ENCODE results near the gene IFNA6. TPM values are rescaled to one million over a fixed set of nuclear protein-coding genes. Genes with fewer than 3 reads are reported as not detected.
A peak's percentile ranks its signal among the peaks of the same experiment; 100 is the strongest.

The IFNA6 gene
- total RNA-seq: not detected

DNA sequence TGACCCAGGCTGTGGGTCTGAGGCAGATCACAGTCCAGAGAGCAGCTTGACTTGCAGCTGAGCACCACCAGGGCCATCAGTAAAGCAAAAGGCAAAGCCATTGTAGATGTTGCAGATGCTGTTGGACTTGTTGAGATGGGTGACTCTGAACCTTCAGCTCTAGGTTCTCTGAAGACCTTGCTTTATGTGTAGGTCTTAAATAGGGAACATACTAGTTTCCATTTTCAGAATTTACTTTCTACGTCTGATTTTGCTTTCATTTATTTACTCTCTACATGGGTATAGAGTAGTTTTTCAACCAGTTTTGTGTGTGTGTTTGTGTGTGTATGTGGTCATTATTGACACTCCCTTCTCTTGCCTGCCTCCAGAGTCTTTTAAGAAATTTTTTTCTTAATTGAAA, at the start of gene IFNA6:
Gene IFNA6 (minus strand): TSS at position 101 of the 400 bp plus-strand sequence. CDS start 0 bp downstream, at position 101.
- Histone ChIP-seq H3K27ac (no peak within 1 kb of the TSS), H3K4me3 (no peak within 1 kb of the TSS), H3K4me1 (no peaks in the 10 kb centered on the region), H3K27me3 (no peaks in the 10 kb centered on the region), H3K9me3 (peaks cover 0 to under 1% of the 10 kb centered on the region in 2 donors), H3K36me3 (no peaks in the 10 kb centered on the region)
- no peak for DNase-seq (ENCODE audit: low spot score)
- TF ChIP-seq, protein P1, sequence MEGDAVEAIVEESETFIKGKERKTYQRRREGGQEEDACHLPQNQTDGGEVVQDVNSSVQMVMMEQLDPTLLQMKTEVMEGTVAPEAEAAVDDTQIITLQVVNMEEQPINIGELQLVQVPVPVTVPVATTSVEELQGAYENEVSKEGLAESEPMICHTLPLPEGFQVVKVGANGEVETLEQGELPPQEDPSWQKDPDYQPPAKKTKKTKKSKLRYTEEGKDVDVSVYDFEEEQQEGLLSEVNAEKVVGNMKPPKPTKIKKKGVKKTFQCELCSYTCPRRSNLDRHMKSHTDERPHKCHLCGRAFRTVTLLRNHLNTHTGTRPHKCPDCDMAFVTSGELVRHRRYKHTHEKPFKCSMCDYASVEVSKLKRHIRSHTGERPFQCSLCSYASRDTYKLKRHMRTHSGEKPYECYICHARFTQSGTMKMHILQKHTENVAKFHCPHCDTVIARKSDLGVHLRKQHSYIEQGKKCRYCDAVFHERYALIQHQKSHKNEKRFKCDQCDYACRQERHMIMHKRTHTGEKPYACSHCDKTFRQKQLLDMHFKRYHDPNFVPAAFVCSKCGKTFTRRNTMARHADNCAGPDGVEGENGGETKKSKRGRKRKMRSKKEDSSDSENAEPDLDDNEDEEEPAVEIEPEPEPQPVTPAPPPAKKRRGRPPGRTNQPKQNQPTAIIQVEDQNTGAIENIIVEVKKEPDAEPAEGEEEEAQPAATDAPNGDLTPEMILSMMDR (IDR thresholded peaks at IDR 0.05): no peak

DNA sequence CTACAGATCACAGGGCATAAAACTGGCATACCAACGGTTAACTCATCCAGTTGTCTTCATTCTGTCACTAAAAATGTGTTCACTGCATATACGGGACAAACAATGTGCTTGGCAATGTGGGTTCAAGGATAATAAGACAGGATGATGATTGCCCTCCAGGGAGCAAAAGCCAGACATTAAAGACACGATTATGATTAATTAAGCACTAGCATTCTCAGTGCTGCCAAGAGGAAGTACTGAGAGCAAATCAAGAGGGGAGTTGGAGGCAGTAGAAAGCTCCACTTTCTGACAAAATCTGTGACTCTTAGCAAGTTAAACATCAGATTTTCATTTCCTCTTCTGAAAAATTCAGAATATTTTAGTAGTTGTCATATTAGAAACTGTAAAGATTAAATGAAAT, 49.3 kb upstream of the IFNA6 start:
- peaks cover 0 to 16% of the 10 kb centered on the region in 2 donors for H3K4me1 ChIP-seq
- no peak for DNase-seq (ENCODE audit: low spot score)
- no peak overlapping the region for H3K4me3 ChIP-seq
- no peaks in the 10 kb centered on the region for H3K27me3 ChIP-seq
- H3K27ac ChIP-seq: no peak overlapping the region
- TF ChIP-seq, protein P1 (IDR thresholded peaks at IDR 0.05): no peak
- H3K36me3 ChIP-seq: no peaks in the 10 kb centered on the region
- no peaks in the 10 kb centered on the region for H3K9me3 ChIP-seq

DNA sequence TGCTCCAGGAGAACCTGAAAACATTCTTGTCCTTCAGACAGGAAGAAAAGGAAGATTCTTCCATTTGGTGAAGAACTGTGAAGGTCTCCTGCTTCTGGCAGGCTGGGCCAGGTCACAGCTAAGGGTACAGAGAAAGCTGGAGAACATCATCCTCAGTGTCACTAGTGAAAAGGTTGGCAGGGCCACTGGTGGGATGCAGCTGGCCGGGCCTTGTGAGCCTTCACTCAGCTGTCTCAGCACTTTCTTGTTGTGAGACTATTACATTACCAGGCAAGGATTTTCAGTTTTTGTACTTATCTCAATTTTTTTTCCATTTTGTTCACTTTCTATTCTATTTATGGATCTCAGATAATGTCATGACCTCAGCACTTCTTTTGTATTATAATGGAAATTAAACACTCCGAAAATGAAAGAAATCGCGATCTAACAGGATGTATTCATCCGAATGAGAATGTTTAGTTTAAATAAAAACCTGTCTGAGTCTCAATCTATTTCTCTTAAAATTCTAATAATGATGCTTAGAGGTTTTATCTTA, 48.3 kb upstream of the IFNA6 start:
- DNase-seq (ENCODE audit: low spot score): no peak
- Histone ChIP-seq H3K9me3 (no peaks in the 10 kb centered on the region), H3K4me3 (no peak overlapping the region), H3K27ac (no peak overlapping the region), H3K27me3 (no peaks in the 10 kb centered on the region), H3K4me1 (peaks cover 0 to 16% of the 10 kb centered on the region in 2 donors), H3K36me3 (no peaks in the 10 kb centered on the region)
- TF ChIP-seq, protein P1 (IDR thresholded peaks at IDR 0.05): no peak

DNA sequence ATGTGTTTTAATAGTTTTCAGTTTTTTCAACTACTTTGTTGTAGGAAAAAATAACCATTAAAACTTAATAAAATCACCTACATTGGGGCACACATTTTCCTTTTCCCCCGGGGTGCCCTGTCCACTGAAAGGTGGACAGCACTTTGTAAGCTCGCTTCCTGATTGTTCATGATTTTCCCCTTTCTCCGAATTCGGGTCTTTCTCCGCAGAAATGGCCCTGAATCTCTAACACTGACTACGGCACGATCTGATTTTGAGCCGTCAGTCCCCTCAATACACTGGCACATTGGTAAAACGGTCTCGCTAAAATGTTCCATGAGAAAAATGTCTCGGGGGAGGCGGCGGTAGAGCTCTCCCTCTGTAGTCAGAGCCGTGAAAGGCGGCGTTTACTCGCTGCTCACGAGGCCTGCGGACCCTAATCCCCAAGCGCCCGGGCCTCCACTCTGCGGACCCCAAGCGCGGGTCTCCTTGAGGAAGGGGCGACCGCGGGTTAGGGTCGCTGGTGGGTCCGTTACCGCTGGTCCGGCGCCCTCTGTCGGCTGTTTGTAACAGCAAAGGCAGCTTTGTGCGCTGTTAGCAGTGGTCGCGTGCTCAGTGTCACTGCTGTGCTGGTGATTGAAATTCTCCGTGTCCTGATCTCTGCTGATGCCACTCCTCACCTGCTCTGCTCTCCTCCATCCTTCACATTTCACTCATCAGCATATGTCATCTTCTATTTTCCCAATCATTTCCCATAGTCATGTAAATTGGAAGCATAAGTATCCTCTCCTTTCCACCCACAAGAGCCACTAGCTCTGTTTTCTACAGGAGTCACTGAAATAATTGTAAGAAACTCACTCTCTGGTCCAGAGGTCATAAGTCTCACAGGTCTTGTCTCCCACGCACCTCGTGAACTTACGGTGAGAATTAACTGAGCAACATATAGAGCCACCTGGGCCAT, 45.4 kb upstream of the IFNA6 start:
- Histone ChIP-seq H3K27ac (no peak overlapping the region), H3K4me3 (peak overlapping the region; percentile 40 to 47), H3K4me1 (peaks cover 0 to 8% of the 10 kb centered on the region in 2 donors), H3K36me3 (no peaks in the 10 kb centered on the region), H3K9me3 (no peaks in the 10 kb centered on the region), H3K27me3 (no peaks in the 10 kb centered on the region)
- TF ChIP-seq, protein P1 (IDR thresholded peaks at IDR 0.05): peak; percentile 66 to 86
- no peak for DNase-seq (ENCODE audit: low spot score)

DNA sequence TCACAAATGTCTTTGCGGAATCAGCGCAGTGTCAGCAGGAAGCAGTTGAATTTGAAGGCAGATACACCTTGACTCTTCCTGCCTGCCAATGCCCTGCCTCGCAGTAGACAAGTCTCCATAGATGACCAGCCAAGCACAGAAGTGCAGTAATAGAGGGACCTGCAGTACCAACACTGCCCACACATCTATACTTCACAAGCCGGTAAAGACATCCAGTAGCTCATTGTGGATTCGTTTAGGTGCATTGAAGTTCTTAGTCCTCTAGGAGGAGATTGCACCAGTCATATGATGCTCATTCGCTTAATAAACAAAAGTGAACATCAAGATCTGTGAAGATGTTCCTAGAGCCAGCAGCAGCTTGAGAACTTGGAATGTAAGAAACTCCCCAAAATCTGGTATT, 41.6 kb upstream of the IFNA6 start:
- Histone ChIP-seq H3K27me3 (no peaks in the 10 kb centered on the region), H3K9me3 (no peaks in the 10 kb centered on the region), H3K27ac (no peak overlapping the region), H3K4me1 (peaks cover 0 to 8% of the 10 kb centered on the region in 2 donors), H3K36me3 (no peaks in the 10 kb centered on the region), H3K4me3 (no peak overlapping the region)
- DNase-seq (ENCODE audit: low spot score): no peak
- TF ChIP-seq, protein P1 (IDR thresholded peaks at IDR 0.05): peak in 1 of 2 donors; percentile 40

All from right atrium auricular region (tissue), 2 donors.